HG03060 (cell line): ENCODE measurements around the gene C2CD4C.
"Not testable (repeated sequence)": the region's sequence is repeated elsewhere in the genome, so short reads cannot be mapped to it uniquely, and the experiment has no call there.

Experiments
- ATAC-seq: cut with Tn5 transposase; IDR thresholded peaks from one replicate; pipeline ENCODE4 v1.9.1; 2021; ENCODE audit warnings: low read depth, moderate number of reproducible peaks; ENCODE audit not compliant: unreplicated experiment

C2CD4C gene

DNA sequence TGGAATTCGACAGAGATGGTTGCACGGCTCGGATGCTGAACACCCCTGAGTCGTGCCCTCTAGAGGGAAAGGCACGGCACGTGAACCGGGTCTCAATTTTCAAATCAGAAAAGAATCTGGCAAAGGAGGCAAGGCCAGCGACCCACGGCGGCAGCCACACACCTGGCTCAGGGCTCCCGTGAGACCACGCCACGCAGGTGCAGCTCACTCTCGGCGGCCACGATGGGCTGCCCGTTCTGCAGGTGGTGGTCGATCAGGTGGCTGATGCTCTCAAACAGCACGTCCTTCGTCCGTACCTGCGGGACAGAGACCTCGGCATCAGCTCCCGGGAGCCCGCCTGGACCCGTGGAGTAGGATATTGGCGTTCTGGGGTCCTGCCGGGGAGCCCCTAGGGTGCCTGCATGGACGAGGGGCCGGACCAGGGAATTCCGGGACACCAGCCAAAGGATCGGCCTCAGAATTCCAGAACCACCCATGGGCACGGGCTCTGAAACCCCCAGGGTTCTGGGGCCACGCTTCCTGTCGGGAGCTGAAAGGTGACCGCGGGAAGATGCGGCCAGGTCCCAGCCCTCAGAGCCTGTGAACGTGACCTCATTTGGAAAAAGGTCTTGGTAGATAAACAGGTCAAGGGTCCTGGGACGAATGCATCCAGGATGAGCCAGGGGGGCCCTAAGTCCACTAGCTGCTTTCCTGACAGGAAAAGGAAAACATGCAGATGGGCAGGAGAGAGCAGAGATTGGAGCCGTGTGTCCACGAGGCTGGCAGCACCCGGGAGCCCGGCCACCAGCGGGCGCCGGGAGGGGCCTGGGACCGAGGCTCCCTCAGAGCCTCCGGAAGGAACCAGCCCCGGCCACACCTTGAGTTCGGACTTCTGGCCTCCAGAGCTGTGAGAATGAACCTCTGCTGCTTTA is 10.1 kb upstream of the C2CD4C start:
- no peak for ATAC-seq

DNA sequence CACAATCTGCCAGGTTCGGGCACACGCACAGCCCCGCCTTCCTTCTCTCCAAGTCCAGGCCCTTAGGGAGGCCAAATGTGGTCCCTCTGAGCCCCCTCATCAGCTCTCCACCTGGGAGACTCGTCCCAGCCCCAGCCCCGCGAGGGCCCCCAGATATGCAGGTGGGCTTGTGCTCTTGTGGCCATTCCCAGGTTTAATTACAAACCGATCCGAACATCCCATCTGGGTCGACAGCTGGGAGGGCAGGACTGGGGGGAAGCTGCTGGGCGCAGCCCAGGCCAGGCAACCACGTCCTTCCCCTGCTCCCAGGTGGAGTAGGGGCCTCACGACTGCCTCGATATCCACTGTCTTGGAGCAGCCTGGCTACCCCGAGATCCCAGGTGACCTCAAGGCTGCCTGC is 7.5 kb upstream of the C2CD4C start:
- ATAC-seq: no peak

DNA sequence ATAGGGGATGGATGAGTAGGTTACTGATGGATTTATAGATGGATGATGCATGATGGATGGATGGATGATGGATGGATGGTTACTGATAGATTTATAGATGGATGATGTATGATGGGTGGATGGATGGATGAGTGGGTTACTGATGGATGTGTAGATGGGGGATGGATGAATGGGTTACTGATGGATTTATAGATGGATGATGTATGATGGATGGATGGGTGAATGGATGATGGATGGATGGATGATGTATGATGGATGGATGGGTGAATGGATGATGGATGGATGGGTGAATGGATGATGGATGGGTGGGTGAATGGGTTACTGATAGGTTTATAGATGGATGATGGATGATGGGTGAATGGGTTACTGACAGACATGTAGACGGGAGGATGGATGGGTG is 6.3 kb upstream of the C2CD4C start:
- ATAC-seq: no peak

DNA sequence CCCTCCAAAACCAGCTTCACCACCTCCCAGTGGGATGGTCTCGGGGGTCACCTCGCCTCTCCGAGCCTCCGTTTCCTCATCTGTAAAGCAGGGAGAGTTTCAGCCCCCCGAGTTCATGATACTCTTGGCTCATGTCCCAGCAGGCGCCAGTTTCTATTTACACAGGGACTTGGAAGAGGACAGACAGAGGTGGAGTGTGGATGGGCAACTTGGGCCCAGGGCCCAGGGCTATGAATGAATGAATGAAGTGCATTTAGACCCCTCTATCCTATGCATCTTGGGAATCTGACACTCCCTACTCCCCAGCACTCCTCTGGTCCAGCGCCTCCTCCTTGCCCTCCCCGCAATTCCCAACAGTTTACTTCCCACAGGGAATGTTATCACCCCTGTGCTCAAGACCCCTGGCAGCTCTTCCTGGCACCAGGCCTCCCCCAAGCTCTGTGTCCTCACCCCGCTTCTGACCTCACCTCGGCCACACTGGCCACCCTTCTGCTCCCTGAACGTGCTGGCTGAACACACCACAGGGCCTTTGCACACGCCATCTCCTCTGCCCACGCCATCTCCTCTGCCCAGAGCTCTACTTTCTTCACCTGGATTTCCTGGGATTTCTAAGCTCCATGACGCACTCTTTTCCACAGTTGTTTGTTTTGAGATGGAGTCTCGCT is 4.9 kb upstream of the C2CD4C start:
- no peak for ATAC-seq

DNA sequence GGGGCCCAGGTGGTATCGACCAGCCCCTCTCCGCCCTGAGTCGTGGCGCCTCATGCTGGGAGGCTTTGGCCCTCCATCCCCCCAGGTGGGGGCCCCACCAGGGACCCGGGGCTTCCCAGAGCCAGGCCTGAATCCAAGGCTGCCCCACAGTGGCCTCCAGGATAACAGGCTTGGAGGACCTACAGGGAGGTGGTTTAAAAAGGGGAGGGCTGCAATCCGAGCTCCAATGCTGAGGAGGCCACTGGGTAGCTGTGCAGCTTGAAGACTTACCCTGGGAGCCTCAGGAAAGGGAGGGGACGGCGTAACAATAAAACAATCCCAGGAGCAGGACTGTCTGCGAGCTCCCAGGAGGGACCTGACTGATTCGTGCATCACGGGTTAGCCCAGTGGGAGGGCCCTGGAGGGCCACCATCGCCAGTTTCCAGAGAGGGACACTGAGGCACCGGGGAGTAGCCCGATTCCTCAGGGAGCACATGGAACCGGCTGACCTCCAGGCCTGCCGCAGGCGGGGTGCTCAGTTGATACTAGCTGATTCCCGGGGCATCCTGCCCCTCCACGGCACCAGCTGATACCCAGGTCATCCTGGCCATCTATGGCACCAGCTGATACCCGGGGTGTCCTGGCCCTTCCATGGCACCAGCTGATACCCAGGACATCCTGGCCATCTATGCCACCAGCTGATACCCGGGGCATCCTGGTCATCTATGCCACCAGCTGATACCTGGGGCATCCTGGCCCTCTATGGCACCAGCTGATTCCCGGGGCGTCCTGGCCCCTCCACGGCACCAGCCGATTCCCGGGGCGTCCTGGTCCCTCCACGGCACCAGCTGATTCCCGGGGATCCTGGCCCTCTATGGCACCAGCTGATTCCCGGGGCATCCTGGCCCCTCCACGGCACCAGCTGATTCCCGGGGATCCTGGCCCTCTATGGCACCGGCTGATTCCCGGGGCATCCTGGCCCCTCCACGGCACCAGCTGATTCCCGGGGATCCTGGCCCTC is 3.7 kb upstream of the C2CD4C start:
- ATAC-seq: no peak

DNA sequence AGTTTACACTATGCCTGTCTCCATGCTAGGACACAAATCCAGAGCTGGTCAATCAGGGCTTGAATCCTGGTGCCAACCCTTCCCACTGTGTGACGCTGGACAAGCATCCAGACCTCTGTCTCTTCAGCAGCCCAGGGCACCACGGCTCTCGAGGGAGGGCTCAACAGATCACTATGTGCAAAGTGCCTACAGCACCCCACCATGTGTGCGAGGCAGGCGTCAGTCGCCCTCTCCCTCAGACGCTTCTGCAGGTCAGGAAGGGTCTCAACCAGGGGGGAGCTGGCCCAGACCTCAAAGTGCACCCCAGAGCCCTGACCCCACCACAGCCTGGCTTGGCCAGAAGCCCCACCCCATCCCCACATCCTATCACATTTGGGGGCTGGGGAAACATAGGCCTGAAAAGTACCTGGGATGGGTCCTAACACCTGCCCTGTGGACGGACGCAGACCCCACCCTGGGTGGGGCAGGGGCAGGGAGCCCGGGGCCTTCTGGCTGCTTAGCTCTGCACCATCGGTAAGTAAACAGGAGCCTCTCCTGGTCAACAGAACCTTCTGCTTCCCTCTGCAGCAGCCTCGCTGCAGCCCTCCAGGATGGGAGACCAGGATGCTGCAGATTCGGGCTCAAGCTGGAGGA is 2.9 kb upstream of the C2CD4C start:
- no peak for ATAC-seq

DNA sequence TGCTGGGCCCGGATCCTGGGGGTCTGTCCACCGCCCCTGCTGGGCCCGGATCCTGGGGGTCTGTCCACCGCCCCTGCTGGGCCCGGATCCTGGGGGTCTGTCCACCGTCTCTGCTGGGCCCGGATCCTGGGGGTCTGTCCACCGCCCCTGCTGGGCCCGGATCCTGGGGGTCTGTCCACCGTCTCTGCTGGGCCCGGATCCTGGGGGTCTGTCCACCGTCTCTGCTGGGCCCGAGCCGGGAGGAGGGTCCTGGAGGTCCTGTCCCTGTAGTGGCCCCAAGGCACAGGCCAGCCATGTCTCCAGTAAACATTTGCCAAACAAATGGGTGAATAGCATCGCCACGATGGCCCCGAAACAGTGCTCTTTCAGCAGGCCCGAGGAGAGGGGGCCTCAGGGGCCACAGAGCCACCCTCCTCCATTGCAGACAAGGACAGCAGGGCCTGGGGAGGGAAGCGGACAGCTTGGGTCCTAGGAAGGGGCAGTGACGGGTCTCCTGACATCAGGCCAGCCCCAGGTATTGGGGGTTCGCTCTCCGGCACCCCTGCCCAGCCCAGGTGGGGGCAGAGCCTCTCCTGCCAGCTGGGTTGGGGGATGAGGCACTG is 2.3 kb upstream of the C2CD4C start:
- not testable (repeated sequence) for ATAC-seq

DNA sequence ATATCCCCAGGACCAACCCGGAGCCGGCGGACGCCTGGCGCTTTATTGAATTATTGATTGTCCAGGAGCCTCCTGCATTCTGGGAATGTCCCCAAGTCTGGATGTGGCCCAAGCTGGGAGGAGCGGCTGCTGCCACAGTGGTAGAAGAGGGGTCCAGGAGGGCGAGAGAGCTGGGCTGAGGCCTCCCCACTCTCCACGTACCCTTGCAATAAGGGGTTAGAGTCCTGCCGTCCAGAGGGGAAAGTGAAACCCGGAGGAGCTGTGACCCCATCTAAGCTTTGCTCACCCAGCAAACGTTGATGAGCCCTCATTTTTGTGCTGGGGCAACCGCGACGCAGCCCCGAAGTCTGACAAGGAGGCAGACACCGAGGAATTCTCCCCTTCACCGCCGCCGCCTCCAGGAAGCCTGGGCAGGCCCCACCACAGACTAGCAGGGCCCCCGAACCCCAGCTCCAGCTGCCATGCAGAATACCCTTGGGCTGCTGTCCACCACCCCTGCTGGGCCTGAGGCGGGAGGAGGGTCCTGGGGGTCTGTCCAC is 1.4 kb upstream of the C2CD4C start:
- no peak for ATAC-seq

DNA sequence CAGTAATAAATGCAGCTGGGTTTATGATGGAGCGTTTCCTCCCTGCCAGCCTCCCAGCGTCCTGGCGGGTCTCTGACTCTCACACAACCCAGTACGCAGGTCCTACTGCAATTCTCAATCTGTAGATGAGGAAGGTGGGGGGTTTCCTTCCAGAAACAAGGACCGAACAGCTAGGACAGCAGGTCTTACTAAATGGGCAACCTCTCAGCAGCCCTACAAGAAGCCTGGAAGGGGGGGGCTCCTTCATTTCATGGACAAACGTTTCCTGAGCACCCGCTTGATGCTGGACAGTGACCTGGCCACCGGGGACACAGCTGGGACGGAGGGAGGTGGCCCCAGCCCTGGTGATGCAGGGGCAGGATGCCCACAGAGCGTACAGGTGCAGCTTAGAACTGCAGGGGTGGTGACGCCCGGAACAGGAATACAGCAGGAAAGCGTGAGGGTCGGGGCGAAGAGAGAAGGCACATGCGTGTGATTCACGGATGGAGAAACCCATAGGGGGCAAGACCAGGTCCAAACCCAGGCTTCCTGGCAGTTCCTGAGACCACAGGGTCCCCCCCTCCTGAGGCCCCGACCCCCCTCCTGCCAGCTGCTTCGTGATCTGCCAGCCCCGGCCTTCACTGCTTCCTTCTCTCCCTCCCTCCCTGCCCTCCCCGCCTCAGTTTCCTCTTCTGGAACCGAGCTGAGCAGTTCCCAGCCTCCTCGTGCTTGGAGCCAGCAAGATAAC is 732 bp upstream of the C2CD4C start:
- no peak for ATAC-seq

DNA sequence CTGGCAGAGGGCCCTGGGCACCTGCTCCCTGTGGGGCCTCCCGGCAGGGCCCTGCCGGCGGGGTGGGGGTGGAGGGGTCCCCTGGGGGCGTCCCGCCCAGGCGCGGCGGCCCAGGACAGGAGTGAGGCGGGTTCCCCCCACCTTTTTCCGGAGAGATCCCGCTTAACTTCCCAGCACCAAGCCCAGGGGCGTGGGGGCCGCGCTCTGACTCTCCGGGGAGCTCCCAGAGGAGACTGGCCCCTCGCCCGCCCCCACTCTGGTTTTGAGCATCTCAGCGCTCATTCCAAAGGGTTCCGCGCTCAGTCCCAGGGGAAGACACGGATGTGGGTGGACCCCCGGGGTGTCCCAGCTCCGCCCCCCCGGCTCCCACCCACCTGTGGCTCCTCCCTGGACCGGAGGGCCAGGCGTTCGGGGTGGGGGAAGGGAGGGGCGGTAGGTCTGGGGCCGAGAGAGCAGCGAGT is 476 bp downstream of the C2CD4C start:
- no peak for ATAC-seq

DNA sequence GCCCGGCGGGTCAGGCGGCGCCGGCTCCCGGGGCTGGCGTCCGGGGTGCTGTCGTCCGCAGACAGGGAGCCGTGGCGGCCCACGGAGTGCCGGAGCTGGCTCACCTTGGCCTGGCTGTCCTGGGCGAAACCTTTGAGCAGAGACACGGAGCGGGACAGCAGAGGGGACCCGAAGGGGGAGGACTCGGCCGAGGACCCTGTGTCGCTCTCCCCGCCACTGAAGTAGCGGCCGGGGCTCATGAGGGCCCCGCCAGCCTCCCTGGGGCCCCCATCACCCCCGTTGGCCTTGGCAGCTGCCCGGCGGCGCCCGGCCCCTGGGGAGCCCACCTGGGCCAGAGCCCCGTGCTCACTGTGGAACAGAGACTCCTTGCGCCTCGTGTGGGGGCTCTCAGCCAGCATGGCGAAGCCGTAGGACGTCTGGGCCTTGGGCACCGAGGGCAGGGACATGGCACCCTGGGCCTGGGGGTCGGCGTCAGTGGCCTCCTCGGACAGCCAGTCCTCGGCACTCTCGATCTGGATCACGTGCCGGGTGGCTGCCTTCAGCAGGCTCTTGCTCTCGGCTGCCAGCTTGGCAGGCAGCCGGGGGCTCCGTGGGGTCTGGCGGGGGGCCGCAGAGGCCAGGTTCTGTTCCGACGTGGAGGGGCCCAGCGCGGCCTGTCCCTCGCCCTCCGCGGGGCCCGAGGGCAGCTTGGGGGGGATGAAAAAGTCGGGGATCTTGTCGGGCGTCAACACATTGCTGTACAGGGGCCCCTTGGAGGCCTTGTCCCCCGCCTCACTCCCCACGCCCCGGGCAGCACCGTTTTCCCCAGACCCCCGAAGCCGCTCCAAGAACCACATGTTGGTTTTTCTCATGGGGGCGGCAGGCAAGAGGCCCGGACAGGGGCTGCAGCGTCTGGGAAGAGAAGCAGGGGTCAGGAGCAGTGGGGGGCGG is 1.2 kb downstream of the C2CD4C start:
- no peak for ATAC-seq

DNA sequence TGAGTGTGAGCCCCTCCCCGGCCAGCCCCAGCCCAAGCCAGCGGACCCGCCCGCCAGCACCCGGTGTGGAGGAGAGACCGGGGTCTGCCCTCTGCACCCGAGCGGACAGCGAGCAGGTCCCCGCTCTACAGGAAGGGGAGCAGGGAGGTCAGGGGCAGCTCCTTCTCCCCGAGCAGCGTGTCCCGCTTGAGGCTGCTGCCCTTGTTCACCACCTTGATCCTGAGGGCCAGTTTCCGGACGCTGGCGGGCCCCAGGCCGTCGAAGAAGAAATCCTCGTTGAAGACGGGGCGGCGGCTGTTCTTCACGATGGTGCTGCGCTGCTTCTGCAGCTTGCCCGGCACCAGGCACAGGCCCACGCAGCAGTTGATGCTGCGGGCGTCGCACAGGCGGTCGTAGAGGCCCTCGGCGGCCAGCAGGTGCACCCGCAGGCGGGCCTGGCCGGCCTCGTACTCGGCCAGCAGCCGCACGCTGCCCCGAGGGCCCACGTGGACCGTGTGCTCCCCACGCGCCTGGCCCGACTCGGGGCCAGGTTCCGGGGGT is 1.9 kb downstream of the C2CD4C start:
- no peak for ATAC-seq

DNA sequence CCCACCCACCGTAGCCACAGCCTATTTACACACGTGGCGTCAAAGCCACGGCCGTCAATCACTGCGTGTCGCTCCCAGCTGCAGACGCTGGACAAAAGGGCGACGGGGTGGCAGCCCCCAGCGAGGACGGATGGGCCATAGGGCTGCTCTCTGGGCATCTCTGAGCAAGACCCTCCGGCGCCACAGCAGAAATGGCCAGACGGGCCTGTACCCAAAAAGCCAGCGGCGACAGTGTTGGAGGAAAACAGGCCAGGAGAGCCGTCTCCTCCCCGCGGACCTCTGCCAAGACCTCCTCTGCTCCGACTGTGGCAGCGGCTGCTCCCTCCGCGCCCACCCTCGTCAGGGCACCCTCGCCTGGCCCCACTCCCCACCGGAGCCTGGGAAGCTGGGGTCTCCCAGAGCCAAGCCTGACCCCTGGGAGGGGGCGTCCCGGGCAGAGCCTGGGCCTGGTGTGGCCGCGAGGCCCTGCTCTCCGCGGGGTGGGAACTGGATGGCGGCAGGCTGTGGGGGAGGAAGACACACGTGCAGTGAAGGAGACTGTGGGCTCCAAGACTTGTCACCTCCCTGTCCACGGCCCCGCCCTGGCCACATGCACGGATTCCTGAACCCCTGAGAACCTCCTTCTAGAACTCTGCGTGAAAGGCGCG is 2.7 kb downstream of the C2CD4C start:
- no peak for ATAC-seq

DNA sequence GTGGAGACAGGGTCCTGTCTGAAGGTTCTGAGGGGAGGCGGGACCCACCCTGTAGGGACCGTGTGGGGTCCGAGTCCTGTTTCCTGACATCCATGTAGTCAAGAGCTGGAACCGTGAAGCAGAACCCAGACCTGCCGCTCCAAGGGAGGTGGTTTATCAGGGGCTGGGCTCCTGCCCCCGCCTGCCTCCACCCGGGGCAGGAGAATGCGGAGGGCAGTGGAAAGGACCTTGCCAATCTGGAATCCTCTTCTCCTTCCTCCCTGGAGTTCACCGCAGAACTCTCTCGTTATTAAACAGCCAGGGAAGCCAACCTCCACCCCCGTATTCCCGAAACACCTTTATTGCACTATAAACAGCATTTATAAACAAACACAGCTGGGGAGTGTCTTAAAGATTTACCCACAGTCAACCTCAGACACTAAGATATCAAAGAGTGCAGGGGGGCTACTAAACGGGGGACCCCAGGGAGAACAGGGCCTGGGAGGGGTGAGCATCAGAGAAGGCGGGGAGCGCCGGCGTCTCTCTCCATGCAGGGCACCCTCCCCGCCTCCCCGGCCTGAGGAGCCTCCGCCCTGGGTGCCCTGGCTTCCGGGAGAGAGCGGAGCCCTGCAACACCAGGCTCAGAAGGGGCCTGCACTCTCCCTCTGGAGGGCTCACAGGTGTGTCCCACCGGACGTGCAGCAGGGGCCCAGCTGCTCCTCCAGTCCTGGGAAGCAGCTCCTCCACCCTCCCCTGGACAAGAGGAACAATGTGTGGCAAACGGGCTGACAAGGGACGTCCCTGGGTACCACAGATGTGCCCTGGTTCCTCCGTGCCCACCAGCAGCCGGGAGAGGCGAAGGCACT is 3.6 kb downstream of the C2CD4C start:
- ATAC-seq: no peak

DNA sequence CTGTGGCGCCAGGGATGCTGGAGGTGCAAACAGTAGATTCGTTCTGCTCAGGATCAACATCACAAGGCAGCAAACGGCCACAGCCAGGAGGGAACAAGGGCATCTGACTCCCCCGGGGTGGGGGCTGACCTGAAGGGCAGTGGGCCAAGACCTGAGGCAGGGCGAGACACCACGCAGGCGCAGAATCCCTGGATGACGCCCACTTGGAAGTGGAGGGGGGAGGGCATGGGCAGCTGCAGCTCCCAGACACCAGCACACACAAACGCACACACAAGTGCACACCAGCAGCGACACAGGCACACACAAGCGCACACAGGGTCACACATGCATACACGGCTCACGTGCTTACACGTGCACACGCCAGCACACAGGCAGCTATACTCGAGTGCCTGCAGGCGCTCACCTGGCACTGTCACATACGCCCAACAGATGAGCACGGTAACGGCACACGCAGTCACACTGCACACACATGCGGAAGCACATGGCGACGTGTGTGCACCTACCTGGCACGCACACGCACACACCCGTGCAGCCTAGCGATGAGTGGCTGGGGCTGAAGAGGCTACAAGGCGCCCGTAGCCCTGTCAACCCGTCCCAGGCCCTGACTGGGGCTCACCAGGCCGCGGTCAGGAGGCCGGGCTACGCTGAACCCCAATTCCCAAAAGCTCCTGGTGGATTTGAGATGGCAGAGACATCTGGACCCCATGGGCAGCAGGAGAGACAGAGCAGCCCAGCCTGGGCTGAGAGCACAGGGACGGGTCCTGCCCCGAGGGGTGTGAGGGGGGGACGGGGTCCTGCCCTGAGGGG is 5.5 kb downstream of the C2CD4C start:
- no peak for ATAC-seq
